CD4-positive, CD25-positive, alpha-beta regulatory T cell (primary cell): Measurements from ENCODE around the gene STOML2. TPM values are rescaled to one million over a fixed set of nuclear protein-coding genes. Genes with fewer than 3 reads are reported as not detected.

Experiments used
- ATAC-seq, 2 donors: fragments of 150-1000 bp; cut with Tn5 transposase; one replicate each; pipeline ENCODE4 v1.10.0; 2021; ENCODE audit warnings: low read depth in 2 of 2, moderate number of reproducible peaks in 2 of 2, moderate library complexity in 1 of 2
- DNase-seq, 3 donors: peaks; one replicate each; pipeline versions ENCODE4 v3.0.0 to v3.0.0-alpha.2; 2012 to 2022; ENCODE audit warnings: mixed read lengths in 1 of 3
- H3K27ac ChIP-seq: one replicate; pipeline ENCODE4 v1.7.0; 2013; ENCODE audit warnings: mild to moderate bottlenecking, low read length; ENCODE audit not compliant: insufficient read depth, poor library complexity, severe bottlenecking
- H3K27me3 ChIP-seq: one replicate; pipeline ENCODE4 v1.7.0; 2013; ENCODE audit warnings: low read length; ENCODE audit not compliant: control insufficient read depth, insufficient read depth
- H3K36me3 ChIP-seq: one replicate; pipeline ENCODE4 v1.7.0; 2013; ENCODE audit warnings: mild to moderate bottlenecking, low read length, moderate library complexity; ENCODE audit not compliant: control insufficient read depth, insufficient read depth
- H3K4me1 ChIP-seq: 2 replicates; pipeline ENCODE4 v1.7.0; 2013; ENCODE audit warnings: mild to moderate bottlenecking, low read length; ENCODE audit not compliant: insufficient read depth, control insufficient read depth, poor library complexity, severe bottlenecking
- H3K4me3 ChIP-seq: one replicate; pipeline ENCODE4 v1.7.0; 2013; ENCODE audit warnings: low read depth, mild to moderate bottlenecking, low read length, moderate library complexity
- H3K9me3 ChIP-seq, 2 experiments: 1 replicate in 1 of 2; 2 replicates in 1 of 2; pipeline ENCODE4 v1.7.0; 2013; ENCODE audit warnings: low read length in 2 of 2, mild to moderate bottlenecking in 1 of 2, moderate library complexity in 1 of 2; ENCODE audit not compliant: control insufficient read depth in 2 of 2
- H3K27ac Mint-ChIP-seq, 3 donors: one replicate each; pipeline ENCODE4 v1.8.0; 2020 to 2022; ENCODE audit warnings: mild to moderate bottlenecking in 3 of 3, mixed read lengths in 3 of 3, moderate library complexity in 2 of 3
- H3K27me3 Mint-ChIP-seq: one replicate; pipeline ENCODE4 v1.8.0; 2022; ENCODE audit warnings: mild to moderate bottlenecking, mixed read lengths
- H3K36me3 Mint-ChIP-seq: one replicate; pipeline ENCODE4 v1.8.0; 2020; ENCODE audit warnings: mixed read lengths
- H3K4me1 Mint-ChIP-seq, 4 donors: one replicate each; pipeline ENCODE4 v1.8.0; 2020 to 2022; ENCODE audit warnings: mixed read lengths in 4 of 4, mild to moderate bottlenecking in 1 of 4
- H3K4me3 Mint-ChIP-seq, 4 donors: one replicate each; pipeline ENCODE4 v1.8.0; 2020 to 2022; ENCODE audit warnings: mild to moderate bottlenecking in 4 of 4, mixed read lengths in 4 of 4, moderate library complexity in 3 of 4
- H3K9me3 Mint-ChIP-seq, 7 donors: one replicate each; pipeline ENCODE4 v1.8.0; 2020 to 2022; ENCODE audit warnings: mixed read lengths in 7 of 7, mild to moderate bottlenecking in 3 of 7, moderate library complexity in 2 of 7
- polyA plus RNA-seq, 4 donors: library from polyadenylated mRNA; unstranded; fragments of 300-500 nt; fragmentation: Illumina TruSeq; gene quantifications; one replicate each; pipeline ENCODE4 v1.2.3, GENCODE V29; 2021
- total RNA-seq: library from RNA; stranded (reverse); gene quantifications from one replicate; pipeline ENCODE4 v1.2.3, GENCODE V29; 2022

The STOML2 gene
- total and polyA plus RNA-seq, 5 donors from 2014 or later, result 35.7 to 107 (median 92.0) TPM

- Mint-ChIP-seq H3K9me3 (no peaks in the 10 kb centered on the region), H3K27me3 (no peaks in the 10 kb centered on the region), H3K27ac (no peak overlapping the region), H3K4me1 (peaks cover 13 to 55% (median 32%) of the 10 kb centered on the region in 4 donors), H3K36me3 (peaks cover 5% of the 10 kb centered on the region), H3K4me3 (peak overlapping the region in 1 of 4 donors; percentile 30)
- H3K9me3 ChIP-seq, result no peaks in the 10 kb centered on the region
- no peak for ATAC-seq
- no peak for DNase-seq
- no peaks in the 10 kb centered on the region for H3K27me3 ChIP-seq
- H3K27ac ChIP-seq, result no peak overlapping the region
- peaks cover 8% of the 10 kb centered on the region for H3K36me3 ChIP-seq
- H3K4me3 ChIP-seq, result no peak overlapping the region
- H3K4me1 ChIP-seq, result peaks cover 40% of the 10 kb centered on the region
Measured at GRCh38 chr9:35075358-35075757, 27.6 kb downstream of the STOML2 start.

GRCh38 chr9:35074791-35075190, 28.1 kb downstream of the STOML2 start:
- no peaks in the 10 kb centered on the region for H3K9me3 ChIP-seq
- Mint-ChIP-seq H3K4me1 (peaks cover 8 to 56% (median 33%) of the 10 kb centered on the region in 4 donors), H3K9me3 (no peaks in the 10 kb centered on the region), H3K4me3 (peak overlapping the region in 3 of 4 donors; percentile 4 to 64 (median 34)), H3K36me3 (peaks cover 8% of the 10 kb centered on the region), H3K27me3 (no peaks in the 10 kb centered on the region), H3K27ac (no peak overlapping the region)
- no peak overlapping the region for H3K4me3 ChIP-seq
- H3K27me3 ChIP-seq, result no peaks in the 10 kb centered on the region
- peaks cover 41% of the 10 kb centered on the region for H3K4me1 ChIP-seq
- ATAC-seq (no peak), DNase-seq (no peak)
- H3K27ac ChIP-seq, result no peak overlapping the region
- peaks cover 11% of the 10 kb centered on the region for H3K36me3 ChIP-seq

GRCh38 chr9:35074141-35074540, 28.8 kb downstream of the STOML2 start:
- H3K27ac ChIP-seq, result no peak overlapping the region
- Mint-ChIP-seq H3K4me3 (peak overlapping the region in 2 of 4 donors; percentile 51 to 64), H3K36me3 (peaks cover 8% of the 10 kb centered on the region), H3K27ac (peak overlapping the region in 1 of 3 donors; percentile 77), H3K27me3 (no peaks in the 10 kb centered on the region), H3K9me3 (no peaks in the 10 kb centered on the region), H3K4me1 (peaks cover 8 to 60% (median 37%) of the 10 kb centered on the region in 4 donors)
- peaks cover 13% of the 10 kb centered on the region for H3K36me3 ChIP-seq
- H3K4me3 ChIP-seq, result no peak overlapping the region
- H3K9me3 ChIP-seq, result no peaks in the 10 kb centered on the region
- peaks cover 43% of the 10 kb centered on the region for H3K4me1 ChIP-seq
- ATAC-seq (no peak), DNase-seq (no peak)
- no peaks in the 10 kb centered on the region for H3K27me3 ChIP-seq

- DNase-seq, result no peak
- Histone ChIP-seq H3K36me3 (peaks cover 19% of the 10 kb centered on the region), H3K27me3 (no peaks in the 10 kb centered on the region), H3K9me3 (no peaks in the 10 kb centered on the region), H3K27ac (peak overlapping the region; percentile 97), H3K4me3 (peak overlapping the region; percentile 97), H3K4me1 (peaks cover 43% of the 10 kb centered on the region)
- ATAC-seq, result no peak
- H3K27ac Mint-ChIP-seq, result peak overlapping the region; percentile 95 to 98 (median 95)
- peaks cover 14% of the 10 kb centered on the region for H3K36me3 Mint-ChIP-seq
- no peaks in the 10 kb centered on the region for H3K9me3 Mint-ChIP-seq
- peak overlapping the region; percentile 86 to 91 (median 88) for H3K4me3 Mint-ChIP-seq
- no peaks in the 10 kb centered on the region for H3K27me3 Mint-ChIP-seq
- peaks cover 15 to 60% (median 41%) of the 10 kb centered on the region in 4 donors for H3K4me1 Mint-ChIP-seq
Measured at GRCh38 chr9:35073279-35073612, 29.7 kb downstream of the STOML2 start.

GRCh38 chr9:35072461-35073278, 30.3 kb downstream of the STOML2 start, which contains the start of gene VCP:
Gene VCP, minus strand, starts transcription at chr9:35072625. Its CDS starts 272 bp downstream, at chr9:35072353.
- Mint-ChIP-seq H3K27me3 (no peaks in the 10 kb centered on the region), H3K36me3 (peaks cover 18% of the 10 kb centered on the region), H3K27ac (peak within 1 kb of the TSS; percentile 95 to 98 (median 95)), H3K4me3 (peak within 1 kb of the TSS; percentile 86 to 98 (median 90)), H3K4me1 (peaks cover 15 to 60% (median 43%) of the 10 kb centered on the region in 4 donors), H3K9me3 (no peaks in the 10 kb centered on the region)
- DNase-seq (peak; percentile 98 to 99 (median 99)), ATAC-seq (peak; percentile 91 to 93)
- Histone ChIP-seq H3K27me3 (no peaks in the 10 kb centered on the region), H3K9me3 (no peaks in the 10 kb centered on the region), H3K27ac (peak within 1 kb of the TSS; percentile 97), H3K4me3 (peak within 1 kb of the TSS; percentile 97), H3K36me3 (peaks cover 25% of the 10 kb centered on the region), H3K4me1 (peaks cover 42% of the 10 kb centered on the region)

- peak overlapping the region; percentile 96 for H3K4me3 ChIP-seq
- H3K36me3 ChIP-seq, result peaks cover 32% of the 10 kb centered on the region
- peak overlapping the region; percentile 97 for H3K27ac ChIP-seq
- Mint-ChIP-seq H3K36me3 (peaks cover 23% of the 10 kb centered on the region), H3K9me3 (no peaks in the 10 kb centered on the region), H3K27me3 (no peaks in the 10 kb centered on the region), H3K4me3 (peak overlapping the region; percentile 86 to 98 (median 90)), H3K4me1 (peaks cover 15 to 62% (median 48%) of the 10 kb centered on the region in 4 donors), H3K27ac (peak overlapping the region; percentile 95 to 98 (median 95))
- H3K27me3 ChIP-seq, result no peaks in the 10 kb centered on the region
- ATAC-seq (peak; percentile 43 to 51), DNase-seq (peak; percentile 73 to 86 (median 77))
- H3K9me3 ChIP-seq, result no peaks in the 10 kb centered on the region
- peaks cover 42% of the 10 kb centered on the region for H3K4me1 ChIP-seq
Measured at GRCh38 chr9:35071814-35072460, 31.0 kb downstream of the STOML2 start.

GRCh38 chr9:35070823-35071813, 31.8 kb downstream of the STOML2 start:
- H3K4me1 Mint-ChIP-seq, result peaks cover 15 to 66% (median 52%) of the 10 kb centered on the region in 4 donors

More at GRCh38 chr9:35070823-35071813, 31.8 kb downstream of the STOML2 start:
- peaks cover 40% of the 10 kb centered on the region for H3K36me3 ChIP-seq
- no peaks in the 10 kb centered on the region for H3K27me3 Mint-ChIP-seq
- H3K27me3 ChIP-seq, result no peaks in the 10 kb centered on the region
- DNase-seq, result peak in 1 of 3 donors; percentile 49
- H3K27ac Mint-ChIP-seq, result peak overlapping the region; percentile 86 to 97 (median 95)
- H3K4me3 ChIP-seq, result peak overlapping the region; percentile 96
- peak overlapping the region; percentile 97 for H3K27ac ChIP-seq
- H3K9me3 Mint-ChIP-seq, result no peaks in the 10 kb centered on the region
- no peaks in the 10 kb centered on the region for H3K9me3 ChIP-seq
- H3K4me3 Mint-ChIP-seq, result peak overlapping the region; percentile 86 to 98 (median 90)
- peaks cover 26% of the 10 kb centered on the region for H3K36me3 Mint-ChIP-seq
- no peak for ATAC-seq
- H3K4me1 ChIP-seq, result peaks cover 42% of the 10 kb centered on the region
